HepG2 (cell line): ENCODE results near the gene MLH1. TPM values are rescaled to one million over a fixed set of nuclear protein-coding genes. Genes with fewer than 3 reads are reported as not detected.

Experiments used
- AHR ChIP-seq: IDR thresholded peaks from 2 replicates; pipeline ENCODE4 v1.6.1; 2018; ENCODE audit warnings: missing genetic modification reagents, missing compliant biosample characterization
- GATAD1 ChIP-seq: IDR thresholded peaks from 2 replicates; pipeline ENCODE4 v1.6.1; 2016; ENCODE audit warnings: missing genetic modification reagents, missing compliant biosample characterization
- HDAC2 ChIP-seq: sonication (generic); formaldehyde crosslinking; IDR thresholded peaks from 2 replicates; pipeline ENCODE4 v1.4.0; 2020; ENCODE audit warnings: missing genetic modification reagents
- HDAC6 ChIP-seq: fragments of 200-600 bp; sonication (generic); IDR thresholded peaks from 2 replicates; pipeline ENCODE4 v1.7.0; 2017; ENCODE audit warnings: mild to moderate bottlenecking, antibody characterized with exemption, low read length, low read depth
- IRF2 ChIP-seq: IDR thresholded peaks from 2 replicates; pipeline ENCODE4 v1.6.1; 2018; ENCODE audit warnings: missing genetic modification reagents, missing compliant biosample characterization
- ISL2 ChIP-seq: sonication (generic); formaldehyde crosslinking; IDR thresholded peaks from 2 replicates; pipeline ENCODE4 v1.5.0; 2020; ENCODE audit warnings: missing genetic modification reagents
- KDM1A ChIP-seq: IDR thresholded peaks from 2 replicates; pipeline ENCODE4 v1.6.1; 2016; ENCODE audit warnings: missing compliant biosample characterization
- MED8 ChIP-seq: sonication (generic); formaldehyde crosslinking; IDR thresholded peaks from 2 replicates; pipeline ENCODE4 v1.8.1; 2023; ENCODE audit warnings: mild to moderate bottlenecking, missing genetic modification reagents; ENCODE audit not compliant: insufficient replicate concordance
- NCOA2 ChIP-seq: sonication (generic); formaldehyde crosslinking; IDR thresholded peaks from 2 replicates; pipeline ENCODE4 v1.8.0; 2022; ENCODE audit warnings: inconsistent platforms
- NFRKB ChIP-seq: fragments of 450-650 bp; IDR thresholded peaks from 2 replicates; pipeline ENCODE4 v1.6.1; 2017
- NFYB ChIP-seq: sonication (generic); formaldehyde crosslinking; IDR thresholded peaks from 2 replicates; pipeline ENCODE4 v1.4.0; 2020; ENCODE audit warnings: missing genetic modification reagents
- PAF1 ChIP-seq: IDR thresholded peaks from 2 replicates; pipeline ENCODE4 v1.6.1; 2016; ENCODE audit warnings: missing genetic modification reagents, missing compliant biosample characterization
- RELA ChIP-seq: sonication (generic); formaldehyde crosslinking; IDR thresholded peaks from 2 replicates; pipeline ENCODE4 v1.4.0; 2020; ENCODE audit warnings: missing genetic modification reagents
- SIX4 ChIP-seq: sonication (generic); formaldehyde crosslinking; IDR thresholded peaks from 2 replicates; pipeline ENCODE4 v1.4.0; 2020; ENCODE audit warnings: missing genetic modification reagents
- SOX6 ChIP-seq, 2 experiments: fragments of 450-650 bp in 1 of 2; sonication (generic) in 1 of 2; formaldehyde crosslinking in 1 of 2; IDR thresholded peaks; 2 replicates each; pipeline versions ENCODE4 v1.4.0 to v1.6.1; 2017 to 2020; ENCODE audit warnings: antibody characterized with exemption in 1 of 2, mild to moderate bottlenecking in 1 of 2, missing genetic modification reagents in 1 of 2
- SP2 ChIP-seq: sonication (generic); formaldehyde crosslinking; IDR thresholded peaks from 2 replicates; pipeline ENCODE4 v1.5.1; 2020; ENCODE audit warnings: mild to moderate bottlenecking, missing genetic modification reagents
- TOPORS ChIP-seq: sonication (generic); formaldehyde crosslinking; IDR thresholded peaks from 2 replicates; pipeline ENCODE4 v1.8.0; 2023; ENCODE audit warnings: mild to moderate bottlenecking, missing genetic modification reagents
- YY1 ChIP-seq: IDR thresholded peaks from 2 replicates; pipeline ENCODE4 v1.6.1; 2011; ENCODE audit warnings: low read length, low read depth, moderate library complexity, mild to moderate bottlenecking; ENCODE audit not compliant: insufficient read depth, insufficient replicate concordance
- ZC3H4 ChIP-seq: sonication (generic); formaldehyde crosslinking; IDR thresholded peaks from 2 replicates; pipeline ENCODE4 v1.4.0; 2020; ENCODE audit warnings: missing genetic modification reagents, borderline replicate concordance
- ZFX ChIP-seq: sonication (generic); formaldehyde crosslinking; IDR thresholded peaks from 2 replicates; pipeline ENCODE4 v1.4.0; 2020; ENCODE audit warnings: mild to moderate bottlenecking, low read depth, missing genetic modification reagents, moderate library complexity
- ZNF777 ChIP-seq: sonication (generic); formaldehyde crosslinking; IDR thresholded peaks from 2 replicates; pipeline ENCODE4 v1.4.0; 2020; ENCODE audit warnings: missing genetic modification reagents
- polyA plus RNA-seq, 8 experiments: library from polyadenylated mRNA; depleted of rRNA in 3 of 8; stranded (reverse) in 7 of 8; unstranded in 1 of 8; fragments of >200 nt; fragmentation: Illumina TruSeq in 4 of 8; extraction: Trizol in 4 of 8; gene quantifications; 2 replicates each; pipeline versions ENCODE4 v1.2.1 to v1.2.3, GENCODE V29; 2011 to 2016; ENCODE audit warnings: low read depth in 4 of 8, missing spikeins in 1 of 8, mixed read lengths in 1 of 8; ENCODE audit not compliant: insufficient read depth in 1 of 8
- total RNA-seq, 5 experiments: library from RNA; depleted of rRNA; stranded (reverse); fragments of >200 nt; fragmentation: Illumina TruSeq; extraction: Trizol; gene quantifications; 2 replicates each; pipeline ENCODE4 v1.2.3, GENCODE V29; 2016; ENCODE audit warnings: low read depth in 1 of 5
- TF ChIP-seq, protein P1 (sequence below): sonication (generic); formaldehyde crosslinking; IDR thresholded peaks from 2 replicates; pipeline ENCODE4 v1.8.1; 2022; ENCODE audit warnings: mild to moderate bottlenecking, missing genetic modification reagents
- TF ChIP-seq, protein P2 (sequence below), 2 experiments: sonication (generic) in 1 of 2; formaldehyde crosslinking in 1 of 2; IDR thresholded peaks; 2 replicates each; pipeline versions ENCODE4 v1.6.1 to v1.9.0; 2014 to 2022; ENCODE audit warnings: antibody characterized with exemption in 1 of 2, borderline replicate concordance in 1 of 2, inconsistent platforms in 1 of 2, low read depth in 1 of 2, missing genetic modification reagents in 1 of 2
- TF ChIP-seq, protein P3 (sequence below): IDR thresholded peaks from 2 replicates; pipeline ENCODE4 v1.6.1; 2016

Gene MLH1
- total and polyA plus RNA-seq, 2 of the 13 experiments (the other 11 are each of a cell fraction or from before 2014, with no cell fraction given), result 29.5 to 70.8 TPM

DNA sequence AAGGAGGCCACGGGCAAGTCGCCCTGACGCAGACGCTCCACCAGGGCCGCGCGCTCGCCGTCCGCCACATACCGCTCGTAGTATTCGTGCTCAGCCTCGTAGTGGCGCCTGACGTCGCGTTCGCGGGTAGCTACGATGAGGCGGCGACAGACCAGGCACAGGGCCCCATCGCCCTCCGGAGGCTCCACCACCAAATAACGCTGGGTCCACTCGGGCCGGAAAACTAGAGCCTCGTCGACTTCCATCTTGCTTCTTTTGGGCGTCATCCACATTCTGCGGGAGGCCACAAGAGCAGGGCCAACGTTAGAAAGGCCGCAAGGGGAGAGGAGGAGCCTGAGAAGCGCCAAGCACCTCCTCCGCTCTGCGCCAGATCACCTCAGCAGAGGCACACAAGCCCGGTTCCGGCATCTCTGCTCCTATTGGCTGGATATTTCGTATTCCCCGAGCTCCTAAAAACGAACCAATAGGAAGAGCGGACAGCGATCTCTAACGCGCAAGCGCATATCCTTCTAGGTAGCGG lies 452 bp upstream of the MLH1 start, which contains the start of gene EPM2AIP1 (continued):
- TF ChIP-seq, protein P1, sequence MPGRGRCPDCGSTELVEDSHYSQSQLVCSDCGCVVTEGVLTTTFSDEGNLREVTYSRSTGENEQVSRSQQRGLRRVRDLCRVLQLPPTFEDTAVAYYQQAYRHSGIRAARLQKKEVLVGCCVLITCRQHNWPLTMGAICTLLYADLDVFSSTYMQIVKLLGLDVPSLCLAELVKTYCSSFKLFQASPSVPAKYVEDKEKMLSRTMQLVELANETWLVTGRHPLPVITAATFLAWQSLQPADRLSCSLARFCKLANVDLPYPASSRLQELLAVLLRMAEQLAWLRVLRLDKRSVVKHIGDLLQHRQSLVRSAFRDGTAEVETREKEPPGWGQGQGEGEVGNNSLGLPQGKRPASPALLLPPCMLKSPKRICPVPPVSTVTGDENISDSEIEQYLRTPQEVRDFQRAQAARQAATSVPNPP (CRISPR knock-in tag), result peak; percentile 27; the same call in 1 of the 2 replicates
- TF ChIP-seq GATAD1 (CRISPR knock-in tag) (no peak; the same call in 1 of the 2 replicates), NFRKB (no peak), AHR (CRISPR knock-in tag) (no peak; the same call in 1 of the 2 replicates), MED8 (CRISPR knock-in tag) (no peak), HDAC2 (CRISPR knock-in tag) (0 out of 2 replicates have a peak, but pooled peaks have one; percentile 12), SIX4 (CRISPR knock-in tag) (no peak), KDM1A (CRISPR knock-in tag) (0 out of 2 replicates have a peak, but pooled peaks have one; percentile 7), RELA (no peak; the same call in 1 of the 2 replicates), NFYB (CRISPR knock-in tag) (no peak), NCOA2 (0 out of 2 replicates have a peak, but pooled peaks have one; percentile 20), ZNF777 (CRISPR knock-in tag) (peak; percentile 12), ISL2 (CRISPR knock-in tag) (peak; percentile 64), HDAC6 (no peak), TOPORS (CRISPR knock-in tag) (no peak), ZFX (CRISPR knock-in tag) (peak; percentile 98), SOX6 (IDR thresholded peaks at IDR 0.05) (no peak), SOX6 (CRISPR knock-in tag; IDR thresholded peaks at IDR 0.05) (no peak; the same call in none of the 2 replicates), ZC3H4 (CRISPR knock-in tag) (0 out of 2 replicates have a peak, but pooled peaks have one; percentile 56), IRF2 (CRISPR knock-in tag) (peak; percentile 71; the same call in 1 of the 2 replicates), YY1 (peak; percentile 67), PAF1 (CRISPR knock-in tag) (no peak), SP2 (CRISPR knock-in tag) (no peak)
- TF ChIP-seq, protein P2, sequence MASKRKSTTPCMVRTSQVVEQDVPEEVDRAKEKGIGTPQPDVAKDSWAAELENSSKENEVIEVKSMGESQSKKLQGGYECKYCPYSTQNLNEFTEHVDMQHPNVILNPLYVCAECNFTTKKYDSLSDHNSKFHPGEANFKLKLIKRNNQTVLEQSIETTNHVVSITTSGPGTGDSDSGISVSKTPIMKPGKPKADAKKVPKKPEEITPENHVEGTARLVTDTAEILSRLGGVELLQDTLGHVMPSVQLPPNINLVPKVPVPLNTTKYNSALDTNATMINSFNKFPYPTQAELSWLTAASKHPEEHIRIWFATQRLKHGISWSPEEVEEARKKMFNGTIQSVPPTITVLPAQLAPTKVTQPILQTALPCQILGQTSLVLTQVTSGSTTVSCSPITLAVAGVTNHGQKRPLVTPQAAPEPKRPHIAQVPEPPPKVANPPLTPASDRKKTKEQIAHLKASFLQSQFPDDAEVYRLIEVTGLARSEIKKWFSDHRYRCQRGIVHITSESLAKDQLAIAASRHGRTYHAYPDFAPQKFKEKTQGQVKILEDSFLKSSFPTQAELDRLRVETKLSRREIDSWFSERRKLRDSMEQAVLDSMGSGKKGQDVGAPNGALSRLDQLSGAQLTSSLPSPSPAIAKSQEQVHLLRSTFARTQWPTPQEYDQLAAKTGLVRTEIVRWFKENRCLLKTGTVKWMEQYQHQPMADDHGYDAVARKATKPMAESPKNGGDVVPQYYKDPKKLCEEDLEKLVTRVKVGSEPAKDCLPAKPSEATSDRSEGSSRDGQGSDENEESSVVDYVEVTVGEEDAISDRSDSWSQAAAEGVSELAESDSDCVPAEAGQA (IDR thresholded peaks at IDR 0.05; ENCODE audit: low read depth), result no peak
- TF ChIP-seq, protein P2 (CRISPR knock-in tag; IDR thresholded peaks at IDR 0.05; ENCODE audit: borderline replicate concordance), result no peak
- TF ChIP-seq, protein P3, sequence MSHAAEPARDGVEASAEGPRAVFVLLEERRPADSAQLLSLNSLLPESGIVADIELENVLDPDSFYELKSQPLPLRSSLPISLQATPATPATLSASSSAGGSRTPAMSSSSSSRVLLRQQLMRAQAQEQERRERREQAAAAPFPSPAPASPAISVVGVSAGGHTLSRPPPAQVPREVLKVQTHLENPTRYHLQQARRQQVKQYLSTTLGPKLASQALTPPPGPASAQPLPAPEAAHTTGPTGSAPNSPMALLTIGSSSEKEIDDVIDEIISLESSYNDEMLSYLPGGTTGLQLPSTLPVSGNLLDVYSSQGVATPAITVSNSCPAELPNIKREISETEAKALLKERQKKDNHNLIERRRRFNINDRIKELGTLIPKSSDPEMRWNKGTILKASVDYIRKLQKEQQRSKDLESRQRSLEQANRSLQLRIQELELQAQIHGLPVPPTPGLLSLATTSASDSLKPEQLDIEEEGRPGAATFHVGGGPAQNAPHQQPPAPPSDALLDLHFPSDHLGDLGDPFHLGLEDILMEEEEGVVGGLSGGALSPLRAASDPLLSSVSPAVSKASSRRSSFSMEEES, result peak; percentile 47; the same call in 1 of the 2 replicates
